ENCODE results near the gene NTRK2. TPM values are rescaled to one million over a fixed set of nuclear protein-coding genes. Genes with fewer than 3 reads are reported as not detected.

The NTRK2 gene
- total RNA-seq, 2 donors from 2014 or later = 11.9 to 30.1 TPM

DNA sequence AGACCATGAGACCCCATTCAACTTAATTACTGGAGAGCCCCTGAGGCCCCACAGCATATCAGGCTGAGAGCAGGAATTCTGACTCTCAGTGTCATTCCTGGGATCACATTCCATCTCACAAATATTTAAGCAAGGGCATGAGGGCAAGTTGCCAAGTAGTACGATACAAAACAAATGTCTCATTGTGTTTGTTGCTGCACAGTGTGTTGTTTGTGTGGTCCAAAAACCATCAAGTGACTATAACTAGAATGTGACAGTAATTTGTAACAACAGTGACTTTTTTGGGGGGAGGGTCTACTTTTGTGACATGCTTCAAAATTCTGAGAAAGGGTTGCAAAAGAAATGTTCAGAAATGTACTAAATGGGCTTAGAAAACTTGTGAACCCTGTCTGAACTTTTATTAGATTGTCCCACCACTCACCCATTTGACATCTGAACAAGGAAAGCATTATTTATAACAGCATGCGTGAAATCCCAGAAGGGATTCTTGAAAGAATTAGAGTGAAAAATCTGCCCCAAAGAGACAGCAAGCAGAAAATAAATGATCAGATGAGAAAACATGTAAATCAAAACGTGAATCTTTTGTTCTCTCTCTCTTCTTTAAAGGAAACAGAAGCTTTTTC, 347.0 kb downstream of the NTRK2 start:
- H3K4me1 ChIP-seq = no peaks in the 10 kb centered on the region
- no peaks in the 10 kb centered on the region for H3K36me3 ChIP-seq
- no peak for DNase-seq (ENCODE audit: low spot score)
- no peaks in the 10 kb centered on the region for H3K9me3 ChIP-seq
- no peaks in the 10 kb centered on the region for H3K27me3 ChIP-seq
- no peak overlapping the region for H3K4me3 ChIP-seq
- no peak overlapping the region for H3K27ac ChIP-seq
- TF ChIP-seq, protein P1, sequence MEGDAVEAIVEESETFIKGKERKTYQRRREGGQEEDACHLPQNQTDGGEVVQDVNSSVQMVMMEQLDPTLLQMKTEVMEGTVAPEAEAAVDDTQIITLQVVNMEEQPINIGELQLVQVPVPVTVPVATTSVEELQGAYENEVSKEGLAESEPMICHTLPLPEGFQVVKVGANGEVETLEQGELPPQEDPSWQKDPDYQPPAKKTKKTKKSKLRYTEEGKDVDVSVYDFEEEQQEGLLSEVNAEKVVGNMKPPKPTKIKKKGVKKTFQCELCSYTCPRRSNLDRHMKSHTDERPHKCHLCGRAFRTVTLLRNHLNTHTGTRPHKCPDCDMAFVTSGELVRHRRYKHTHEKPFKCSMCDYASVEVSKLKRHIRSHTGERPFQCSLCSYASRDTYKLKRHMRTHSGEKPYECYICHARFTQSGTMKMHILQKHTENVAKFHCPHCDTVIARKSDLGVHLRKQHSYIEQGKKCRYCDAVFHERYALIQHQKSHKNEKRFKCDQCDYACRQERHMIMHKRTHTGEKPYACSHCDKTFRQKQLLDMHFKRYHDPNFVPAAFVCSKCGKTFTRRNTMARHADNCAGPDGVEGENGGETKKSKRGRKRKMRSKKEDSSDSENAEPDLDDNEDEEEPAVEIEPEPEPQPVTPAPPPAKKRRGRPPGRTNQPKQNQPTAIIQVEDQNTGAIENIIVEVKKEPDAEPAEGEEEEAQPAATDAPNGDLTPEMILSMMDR (IDR thresholded peaks at IDR 0.05) = no peak

DNA sequence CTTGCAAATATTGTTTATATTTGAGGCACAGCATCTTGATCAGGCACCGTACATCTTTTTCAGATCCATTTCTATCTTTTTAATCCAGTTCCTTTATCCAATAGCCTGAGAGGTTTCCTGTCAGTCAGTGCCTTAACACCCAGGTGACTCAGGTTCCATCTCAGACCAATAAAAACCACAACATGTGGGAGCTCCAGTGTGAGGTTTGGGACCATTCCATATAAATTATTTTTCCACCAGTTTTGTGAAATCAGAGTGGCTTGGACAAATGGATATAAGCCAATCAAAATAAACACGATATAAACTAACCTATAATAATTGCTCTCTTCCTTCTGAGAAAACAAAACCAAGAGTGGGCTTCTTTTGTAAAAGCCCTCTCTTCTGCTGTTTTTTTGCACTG, 351.3 kb downstream of the NTRK2 start:
- Histone ChIP-seq H3K4me3 (no peak overlapping the region), H3K36me3 (no peaks in the 10 kb centered on the region), H3K27ac (no peak overlapping the region), H3K9me3 (no peaks in the 10 kb centered on the region), H3K4me1 (no peaks in the 10 kb centered on the region), H3K27me3 (no peaks in the 10 kb centered on the region)
- DNase-seq (ENCODE audit: low spot score) = no peak
- TF ChIP-seq, protein P1 (IDR thresholded peaks at IDR 0.05) = no peak

DNA sequence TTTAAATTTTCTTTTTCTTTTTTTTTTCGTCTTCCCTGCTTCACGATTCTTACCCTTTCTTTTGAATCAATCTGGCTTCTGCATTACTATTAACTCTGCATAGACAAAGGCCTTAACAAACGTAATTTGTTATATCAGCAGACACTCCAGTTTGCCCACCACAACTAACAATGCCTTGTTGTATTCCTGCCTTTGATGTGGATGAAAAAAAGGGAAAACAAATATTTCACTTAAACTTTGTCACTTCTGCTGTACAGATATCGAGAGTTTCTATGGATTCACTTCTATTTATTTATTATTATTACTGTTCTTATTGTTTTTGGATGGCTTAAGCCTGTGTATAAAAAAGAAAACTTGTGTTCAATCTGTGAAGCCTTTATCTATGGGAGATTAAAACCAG, 352.2 kb downstream of the NTRK2 start:
- TF ChIP-seq, protein P1 (IDR thresholded peaks at IDR 0.05) = no peak
- Histone ChIP-seq H3K4me1 (no peaks in the 10 kb centered on the region), H3K4me3 (no peak overlapping the region), H3K27ac (no peak overlapping the region), H3K27me3 (no peaks in the 10 kb centered on the region), H3K36me3 (no peaks in the 10 kb centered on the region), H3K9me3 (no peaks in the 10 kb centered on the region)
- DNase-seq (ENCODE audit: low spot score) = no peak

DNA sequence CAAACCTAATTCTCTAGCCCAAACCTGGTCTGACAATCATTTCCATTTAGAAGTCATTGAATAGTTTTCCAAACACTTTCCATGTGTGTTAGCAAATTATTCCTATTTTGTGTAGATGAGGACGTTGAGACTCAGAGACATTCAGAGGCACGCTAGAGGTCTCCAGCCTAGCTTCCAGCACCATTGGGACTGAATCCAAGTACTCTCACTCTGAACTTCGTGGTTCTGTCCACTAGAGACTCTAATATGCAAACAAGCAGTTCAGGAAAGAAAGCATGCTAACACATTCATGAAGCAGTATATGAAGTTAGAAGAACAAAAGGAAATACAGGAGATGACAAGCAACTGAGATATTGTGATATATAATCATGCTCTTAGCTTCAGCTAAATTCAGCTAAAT, 354.8 kb downstream of the NTRK2 start:
- no peak for DNase-seq (ENCODE audit: low spot score)
- TF ChIP-seq, protein P1 (IDR thresholded peaks at IDR 0.05) = peak in 1 of 2 donors; percentile 29
- Histone ChIP-seq H3K27me3 (no peaks in the 10 kb centered on the region), H3K27ac (no peak overlapping the region), H3K36me3 (no peaks in the 10 kb centered on the region), H3K9me3 (no peaks in the 10 kb centered on the region), H3K4me1 (no peaks in the 10 kb centered on the region), H3K4me3 (no peak overlapping the region)

DNA sequence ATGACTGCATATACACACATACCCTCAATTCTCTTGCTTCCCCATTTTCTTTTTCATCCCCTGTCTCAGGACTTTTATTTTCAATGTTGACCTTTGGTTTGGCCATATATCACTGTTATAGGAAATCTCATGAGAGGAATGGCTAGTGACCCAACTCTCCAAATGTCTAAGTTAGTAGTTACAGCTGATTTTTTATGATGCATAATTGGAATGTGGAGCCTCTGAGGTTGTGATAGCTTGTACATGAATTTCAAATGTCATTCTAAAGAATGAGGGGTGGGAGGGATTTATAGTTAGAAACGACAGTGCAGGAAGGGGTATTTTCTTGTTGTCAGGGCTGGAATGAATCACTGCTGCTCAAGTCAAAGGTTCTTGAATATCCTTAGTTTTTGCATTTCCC, 356.1 kb downstream of the NTRK2 start:
- TF ChIP-seq, protein P1 (IDR thresholded peaks at IDR 0.05) = no peak
- H3K27ac ChIP-seq = no peak overlapping the region
- H3K27me3 ChIP-seq = no peaks in the 10 kb centered on the region
- no peaks in the 10 kb centered on the region for H3K9me3 ChIP-seq
- no peak overlapping the region for H3K4me3 ChIP-seq
- DNase-seq (ENCODE audit: low spot score) = no peak
- H3K4me1 ChIP-seq = no peaks in the 10 kb centered on the region
- no peaks in the 10 kb centered on the region for H3K36me3 ChIP-seq

DNA sequence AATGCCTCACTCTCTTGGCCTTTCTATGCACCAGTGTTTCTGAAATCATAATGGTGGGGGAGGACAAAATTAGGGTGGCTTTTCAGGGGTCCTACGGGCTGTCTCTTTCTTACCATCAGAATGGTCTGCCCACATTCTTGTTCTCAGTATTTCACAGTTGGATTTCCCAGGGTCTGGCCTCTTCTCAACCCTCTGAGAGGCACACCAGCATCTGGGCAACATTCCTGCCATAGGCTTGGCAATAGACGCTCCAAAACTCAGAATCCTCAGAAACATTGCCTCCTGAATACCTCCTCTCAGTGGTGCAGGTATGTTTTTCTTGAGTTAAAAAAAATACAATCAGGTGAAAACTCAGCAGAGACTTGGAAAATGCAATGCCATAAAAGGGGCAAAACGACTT, 358.3 kb downstream of the NTRK2 start:
- no peak overlapping the region for H3K4me3 ChIP-seq
- H3K9me3 ChIP-seq = no peaks in the 10 kb centered on the region
- no peak for DNase-seq (ENCODE audit: low spot score)
- H3K27me3 ChIP-seq = no peaks in the 10 kb centered on the region
- TF ChIP-seq, protein P1 (IDR thresholded peaks at IDR 0.05) = no peak
- no peaks in the 10 kb centered on the region for H3K4me1 ChIP-seq
- no peaks in the 10 kb centered on the region for H3K36me3 ChIP-seq
- no peak overlapping the region for H3K27ac ChIP-seq
